ENCODE measurements around the gene SF1. TPM values are rescaled to one million over a fixed set of nuclear protein-coding genes. Genes with fewer than 3 reads are reported as not detected.
A peak's percentile ranks its signal among the peaks of the same experiment; 100 is the strongest.

SF1 gene
- polyA plus RNA-seq, 3 donors: 315 to 492 (median 440) TPM

- DNase-seq: no peak
These were observed 25.6 kb upstream of the SF1 start for GRCh38 chr11:64803846-64804345.

GRCh38 chr11:64803158-64803845 lies 25.0 kb upstream of the SF1 start, which contains the start of gene MAP4K2:
TSS of gene MAP4K2 (minus strand) at chr11:64803214. CDS start at chr11:64803149, 65 bp downstream.
- DNase-seq: peak; percentile 89

GRCh38 chr11:64802370-64803157 lies 24.2 kb upstream of the SF1 start:
- no peak for DNase-seq

- no peak for DNase-seq
These were observed 23.4 kb upstream of the SF1 start for GRCh38 chr11:64801561-64802369.

GRCh38 chr11:64801158-64801464 lies 22.8 kb upstream of the SF1 start:
- no peak for DNase-seq

- no peak for DNase-seq
These were observed 22.2 kb upstream of the SF1 start for GRCh38 chr11:64800303-64801157.

GRCh38 chr11:64799623-64800302 lies 21.4 kb upstream of the SF1 start:
- DNase-seq: peak; percentile 27

- DNase-seq: no peak
These were observed 20.9 kb upstream of the SF1 start for GRCh38 chr11:64799256-64799622.

GRCh38 chr11:64796757-64797541 lies 18.6 kb upstream of the SF1 start:
- no peak for DNase-seq

GRCh38 chr11:64796047-64796756 lies 17.9 kb upstream of the SF1 start:
- DNase-seq: no peak

- DNase-seq: no peak
These were observed 16.2 kb upstream of the SF1 start for GRCh38 chr11:64794526-64794925.

- DNase-seq: no peak
These were observed 15.2 kb upstream of the SF1 start for GRCh38 chr11:64793271-64794160.

- no peak for DNase-seq
These were observed 14.1 kb upstream of the SF1 start for GRCh38 chr11:64792482-64792881.

- DNase-seq: no peak
These were observed 13.5 kb upstream of the SF1 start for GRCh38 chr11:64791781-64792291.

GRCh38 chr11:64790205-64791095 lies 12.1 kb upstream of the SF1 start:
- DNase-seq: no peak

- no peak for DNase-seq
These were observed 11.2 kb upstream of the SF1 start for GRCh38 chr11:64789331-64790204.

Data from renal pelvis (tissue), 4 donors.